Natural killer cell treated with Interleukin-12 subunit alpha and Interleukin-12 subunit beta and Interleukin-15 and Interleukin-18, amount 100 ng/mL, for 72 hours (primary cell): ENCODE measurements around the gene RAD9A. TPM values are rescaled to one million over a fixed set of nuclear protein-coding genes. Genes with fewer than 3 reads are reported as not detected.
A peak's percentile ranks its signal among the peaks of the same experiment; 100 is the strongest.

Experiments
- ATAC-seq, 2 donors: fragments of 150-1000 bp; cut with Tn5 transposase in 1 of 2; sonication (Bioruptor Pico), chemical (Tn5 transposase) in 1 of 2; 2 replicates each; pipeline ENCODE4 v1.10.0; 2021
- DNase-seq: peaks from one replicate; pipeline ENCODE4 v3.0.0; 2022; ENCODE audit warnings: low spot score
- H3K27ac Mint-ChIP-seq, 2 donors: 1 replicate in 1 of 2; 2 replicates in 1 of 2; pipeline ENCODE4 v1.8.0; 2022; ENCODE audit warnings: mixed read lengths in 2 of 2, mild to moderate bottlenecking in 1 of 2, moderate library complexity in 1 of 2
- H3K27me3 Mint-ChIP-seq, 2 donors: 1 replicate in 1 of 2; 2 replicates in 1 of 2; pipeline ENCODE4 v1.8.0; 2022; ENCODE audit warnings: mixed read lengths in 2 of 2
- H3K36me3 Mint-ChIP-seq: one replicate; pipeline ENCODE4 v1.8.0; 2022; ENCODE audit warnings: mixed read lengths
- H3K4me1 Mint-ChIP-seq, 2 donors: 1 replicate in 1 of 2; 2 replicates in 1 of 2; pipeline ENCODE4 v1.8.0; 2022; ENCODE audit warnings: low read depth in 2 of 2, mixed read lengths in 2 of 2, mild to moderate bottlenecking in 1 of 2
- H3K4me3 Mint-ChIP-seq: one replicate; pipeline ENCODE4 v1.8.0; 2022; ENCODE audit warnings: mixed read lengths
- H3K9me3 Mint-ChIP-seq: 2 replicates; pipeline ENCODE4 v1.8.0; 2022; ENCODE audit warnings: mixed read lengths
- total RNA-seq, 2 donors: library from RNA; stranded (reverse); gene quantifications; one replicate each; pipeline ENCODE4 v1.2.3, GENCODE V29; 2022

The RAD9A gene
- 10 to 100 TPM; 25.9 to 47.8 TPM for total RNA-seq

DNA sequence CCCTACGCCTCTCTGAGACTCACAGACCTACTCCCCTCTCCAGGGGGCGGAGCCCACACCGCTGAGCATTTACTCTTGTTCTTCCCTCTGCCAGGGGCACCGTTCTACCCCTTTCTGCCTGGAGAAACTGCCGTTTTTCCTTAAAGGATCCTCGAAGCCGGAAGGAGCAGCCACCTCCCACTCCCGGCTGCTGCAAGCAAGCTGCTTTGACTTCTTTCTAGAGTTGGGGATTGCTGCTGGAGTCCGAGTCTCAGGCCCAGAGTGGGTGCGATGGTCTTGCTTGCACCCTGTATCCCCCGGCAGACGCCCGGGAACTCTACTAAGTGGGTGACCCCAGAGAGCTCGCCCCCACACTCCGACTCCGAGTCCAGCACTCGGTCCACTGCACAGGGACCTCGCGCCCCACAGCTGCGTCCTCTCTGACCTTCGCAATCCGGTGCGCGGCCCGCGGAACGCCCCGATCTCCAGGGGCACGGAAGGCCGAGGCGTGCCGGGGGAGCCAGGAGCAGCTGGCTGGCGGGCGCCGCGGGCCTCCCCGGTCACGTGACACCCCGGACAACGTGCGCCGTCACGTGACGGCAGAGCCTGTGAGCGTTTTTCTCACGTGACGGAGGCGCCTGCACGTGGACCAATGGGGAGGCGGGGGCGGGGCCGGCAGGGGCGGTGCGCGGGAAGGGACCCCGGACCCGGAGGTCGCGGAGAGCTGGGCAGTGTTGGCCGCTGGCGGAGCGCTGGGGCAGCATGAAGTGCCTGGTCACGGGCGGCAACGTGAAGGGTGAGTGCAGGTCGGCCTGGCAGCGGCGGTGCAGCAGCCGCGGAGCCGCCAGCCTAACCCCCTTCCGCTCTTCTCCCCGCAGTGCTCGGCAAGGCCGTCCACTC, at the start of gene RAD9A:
RAD9A (plus strand) TSS at position 683 of the 879 bp plus-strand sequence; CDS start at position 742, 59 bp downstream.
- Mint-ChIP-seq H3K27ac (peak within 1 kb of the TSS; percentile 62 to 72), H3K4me3 (peak within 1 kb of the TSS; percentile 85), H3K9me3 (no peaks in the 10 kb centered on the region), H3K27me3 (no peaks in the 10 kb centered on the region), H3K4me1 (peaks cover 23 to 32% of the 10 kb centered on the region in 2 donors), H3K36me3 (no peaks in the 10 kb centered on the region)
- peak; percentile 95 for DNase-seq
- ATAC-seq = peak; percentile 89 to 91

DNA sequence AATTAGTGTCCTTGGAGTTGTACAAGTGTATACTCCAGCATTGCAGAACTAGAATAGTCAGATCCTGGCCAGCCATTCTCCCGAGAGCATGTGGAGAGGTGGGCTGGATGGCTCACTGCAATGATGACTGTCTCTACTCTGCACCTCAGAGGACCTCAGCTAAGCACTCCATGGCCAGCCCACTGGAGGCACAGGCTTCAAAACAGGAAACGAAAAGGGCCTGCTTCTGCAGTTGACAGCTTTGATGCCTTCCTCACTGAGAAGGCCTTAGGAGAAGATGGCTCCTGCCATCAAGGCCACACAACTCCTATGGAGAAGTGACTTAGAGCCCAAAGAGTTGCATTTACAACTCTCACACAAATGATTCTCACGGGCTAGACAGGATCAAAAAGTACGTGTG, 47.5 kb upstream of the RAD9A start:
- no peaks in the 10 kb centered on the region for H3K27me3 Mint-ChIP-seq
- DNase-seq (no peak), ATAC-seq (no peak)
- H3K4me3 Mint-ChIP-seq = no peak overlapping the region
- H3K27ac Mint-ChIP-seq = no peak overlapping the region
- peaks cover 4 to 14% of the 10 kb centered on the region in 2 donors for H3K4me1 Mint-ChIP-seq
- no peaks in the 10 kb centered on the region for H3K36me3 Mint-ChIP-seq
- no peaks in the 10 kb centered on the region for H3K9me3 Mint-ChIP-seq

DNA sequence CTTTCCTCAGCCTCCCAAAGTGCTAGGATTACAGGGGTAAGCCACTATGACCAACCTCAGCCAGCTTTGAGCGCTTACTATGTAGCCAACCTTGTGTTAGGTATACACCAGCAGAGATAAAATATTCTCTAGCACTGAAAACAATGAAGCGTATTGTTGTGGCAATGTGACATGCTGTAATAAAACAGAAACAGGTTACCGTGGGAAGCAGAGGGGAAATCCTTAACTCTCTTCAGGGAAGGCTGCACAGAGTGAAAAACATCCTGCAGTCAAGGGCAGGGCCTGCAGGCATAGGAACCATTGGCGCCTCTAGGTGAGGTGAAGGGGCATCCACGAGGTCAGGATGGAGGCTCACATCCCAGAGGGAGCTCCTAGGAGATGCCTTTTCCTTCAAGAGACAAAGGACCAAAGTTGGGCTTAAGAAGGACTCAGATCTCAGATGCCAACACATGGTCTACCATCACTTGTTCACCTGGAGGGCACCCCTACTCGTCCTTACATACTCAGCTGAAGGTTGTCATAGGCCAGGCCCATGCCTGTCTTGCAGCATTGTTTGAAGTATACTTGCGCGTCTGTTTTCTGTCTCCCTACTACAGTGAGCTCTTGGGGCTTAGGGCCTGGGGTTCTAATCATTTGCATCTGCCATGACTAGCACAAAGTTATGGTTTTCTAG, 46.4 kb upstream of the RAD9A start:
- H3K27me3 Mint-ChIP-seq = no peaks in the 10 kb centered on the region
- no peak overlapping the region for H3K4me3 Mint-ChIP-seq
- no peaks in the 10 kb centered on the region for H3K9me3 Mint-ChIP-seq
- H3K4me1 Mint-ChIP-seq = peaks cover 9 to 15% of the 10 kb centered on the region in 2 donors
- no peaks in the 10 kb centered on the region for H3K36me3 Mint-ChIP-seq
- no peak overlapping the region for H3K27ac Mint-ChIP-seq
- DNase-seq (no peak), ATAC-seq (no peak)

DNA sequence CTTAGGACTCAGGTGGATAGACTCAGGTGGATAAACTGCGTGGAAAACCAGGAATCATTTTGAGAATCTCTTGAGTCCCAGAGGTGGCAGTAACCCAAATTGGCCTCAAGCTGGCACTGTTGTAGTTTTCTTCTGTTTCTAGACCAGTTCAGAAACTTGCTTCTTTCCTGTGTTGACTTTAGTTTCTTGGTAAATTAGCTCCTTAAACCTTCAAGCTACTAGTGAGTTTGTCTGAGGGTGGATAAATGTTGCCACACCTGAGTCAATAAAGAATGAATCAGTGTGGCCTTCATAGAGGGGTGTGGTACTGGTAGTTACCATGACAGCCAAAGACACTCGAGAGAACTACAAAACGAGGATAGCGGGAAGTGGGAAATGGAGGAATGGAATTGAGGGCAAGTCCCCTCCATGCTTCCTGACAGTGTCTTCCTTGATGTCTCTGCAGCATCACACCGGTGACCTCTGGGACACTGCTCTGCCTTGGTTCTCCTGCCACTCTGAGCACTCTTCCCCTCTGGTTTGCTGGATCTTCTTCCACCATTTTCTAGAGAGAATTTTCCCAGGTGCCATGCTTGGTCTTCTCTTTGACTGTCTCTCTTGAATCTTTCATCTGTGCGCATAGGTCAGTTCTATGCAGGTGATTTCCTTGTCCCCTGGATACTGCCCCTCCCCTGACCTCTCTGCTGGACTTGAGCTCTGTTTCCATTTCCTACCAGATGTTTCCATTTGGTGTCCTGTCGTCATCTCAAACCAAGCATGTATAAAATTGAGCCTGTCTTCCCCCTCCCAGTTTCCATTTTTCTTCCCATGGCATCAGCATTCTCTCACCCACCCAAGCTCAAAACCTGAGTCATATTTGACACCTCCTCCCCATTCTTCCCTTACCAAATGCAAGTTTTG, 45.6 kb upstream of the RAD9A start:
- ATAC-seq (no peak), DNase-seq (no peak)
- Mint-ChIP-seq H3K27me3 (no peaks in the 10 kb centered on the region), H3K9me3 (no peaks in the 10 kb centered on the region), H3K27ac (no peak overlapping the region), H3K36me3 (no peaks in the 10 kb centered on the region), H3K4me3 (no peak overlapping the region), H3K4me1 (peaks cover 12 to 16% of the 10 kb centered on the region in 2 donors)

DNA sequence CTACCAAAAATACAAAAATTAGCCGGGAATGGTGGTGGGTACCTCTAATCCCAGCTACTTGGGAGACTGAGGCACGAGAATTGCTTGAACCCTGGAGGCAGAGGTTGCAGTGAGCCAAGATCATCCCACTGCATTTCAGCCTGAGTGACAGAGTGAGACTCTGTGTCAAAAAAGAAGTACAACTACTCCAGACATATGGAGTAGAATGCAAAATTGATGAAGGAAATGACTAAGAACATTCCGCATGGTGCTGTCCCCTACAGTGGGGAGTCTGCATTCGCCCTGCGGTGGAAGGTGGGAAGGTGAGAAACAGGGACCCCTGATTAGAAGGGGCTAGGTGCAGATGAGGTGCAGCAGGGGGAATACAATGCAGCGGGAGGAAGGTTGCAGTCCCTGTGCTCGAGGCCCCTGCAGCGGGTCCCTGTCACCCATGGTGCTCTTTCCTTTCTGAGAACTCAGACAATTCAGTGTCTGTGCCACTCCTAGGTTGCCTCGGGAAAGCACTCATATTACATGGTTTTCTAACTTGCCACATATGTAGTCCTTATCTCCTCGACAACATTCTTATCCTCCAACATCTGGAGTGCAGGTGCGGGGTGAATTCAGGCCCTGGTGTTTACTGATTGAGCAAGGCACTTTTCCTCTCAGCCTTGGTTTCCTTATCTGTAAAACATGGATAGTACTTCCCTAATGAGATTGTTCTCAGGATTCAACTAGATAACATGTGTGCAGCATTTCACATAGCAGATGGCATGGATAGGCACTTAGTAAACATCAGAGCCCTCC, 43.6 kb upstream of the RAD9A start:
- no peak for ATAC-seq
- DNase-seq = no peak

DNA sequence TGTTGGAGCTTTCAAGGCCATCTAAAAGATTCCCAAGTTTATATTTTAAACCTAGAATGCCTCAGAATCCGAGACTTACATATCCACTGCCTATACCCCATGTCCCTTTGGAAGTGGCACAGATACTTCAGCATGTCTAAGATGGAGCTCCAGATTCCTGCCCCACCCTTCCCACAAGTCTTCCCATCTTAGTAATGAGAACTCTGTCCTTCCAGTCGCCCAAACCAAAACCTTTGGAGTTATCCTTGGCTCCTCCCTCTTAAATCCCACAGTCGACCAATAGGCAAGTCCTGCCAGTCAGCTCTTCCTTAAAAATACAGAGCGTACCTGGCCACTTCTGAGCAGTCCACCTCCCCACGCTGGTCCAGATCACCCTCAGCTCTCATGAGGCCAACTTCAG, 42.8 kb upstream of the RAD9A start:
- no peaks in the 10 kb centered on the region for H3K36me3 Mint-ChIP-seq
- no peak overlapping the region for H3K4me3 Mint-ChIP-seq
- no peak for ATAC-seq
- no peaks in the 10 kb centered on the region for H3K9me3 Mint-ChIP-seq
- DNase-seq = no peak
- peaks cover 23 to 29% of the 10 kb centered on the region in 2 donors for H3K4me1 Mint-ChIP-seq
- no peaks in the 10 kb centered on the region for H3K27me3 Mint-ChIP-seq
- H3K27ac Mint-ChIP-seq = no peak overlapping the region

More for the DNA sequence above, 43.6 kb upstream of the RAD9A start:
- Mint-ChIP-seq H3K4me3 (no peak overlapping the region), H3K27ac (no peak overlapping the region), H3K4me1 (peaks cover 20 to 23% of the 10 kb centered on the region in 2 donors), H3K36me3 (no peaks in the 10 kb centered on the region), H3K9me3 (no peaks in the 10 kb centered on the region), H3K27me3 (no peaks in the 10 kb centered on the region)

DNA sequence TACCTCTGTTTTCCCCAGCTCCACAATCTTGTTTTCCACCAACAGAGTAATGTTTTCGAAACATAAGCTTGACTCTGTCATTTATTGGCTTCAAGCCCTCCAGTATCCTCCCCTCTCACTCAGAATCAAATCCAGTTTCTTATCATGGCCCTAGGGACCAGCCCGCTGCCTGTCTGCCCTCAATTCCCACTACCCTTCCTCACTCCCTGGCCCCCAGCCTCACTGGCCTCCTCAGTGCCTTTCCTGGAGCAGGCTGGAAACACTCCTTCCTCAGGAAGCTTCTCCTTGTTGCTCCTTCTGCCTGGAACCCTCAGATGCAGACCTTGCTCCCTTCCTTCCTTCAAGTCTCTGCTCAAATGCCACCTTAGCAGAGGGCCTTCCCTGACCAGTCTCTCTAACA, 42.3 kb upstream of the RAD9A start:
- peak overlapping the region in 1 of 2 donors; percentile 50 for H3K27ac Mint-ChIP-seq
- no peak for ATAC-seq
- H3K4me1 Mint-ChIP-seq = peaks cover 27 to 33% of the 10 kb centered on the region in 2 donors

DNA sequence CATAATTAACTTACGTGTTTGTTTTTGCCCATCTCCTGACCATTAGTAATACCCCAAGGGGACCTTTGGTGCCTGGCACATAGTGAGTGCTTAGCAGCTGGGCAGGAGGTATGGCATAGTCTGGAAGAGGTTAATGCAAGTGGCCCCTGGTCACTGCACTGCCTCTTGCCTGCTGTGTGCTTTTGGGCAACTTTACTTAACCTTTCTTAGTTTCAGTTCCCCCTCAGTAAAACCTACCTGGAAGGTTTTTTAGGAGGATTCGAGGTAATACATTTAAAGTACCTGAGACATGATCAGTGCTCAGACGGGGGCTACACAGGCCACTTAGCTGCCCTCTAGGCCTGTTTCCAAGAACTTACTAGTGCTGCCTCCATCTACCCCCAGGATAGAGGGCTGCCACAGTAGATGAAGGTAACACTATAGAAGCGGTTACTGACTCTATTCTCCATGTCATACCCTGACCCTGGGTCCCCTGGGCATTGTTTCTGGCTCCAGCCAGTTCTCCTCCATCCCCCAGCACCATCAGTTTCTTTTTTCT, 41.8 kb upstream of the RAD9A start:
- Mint-ChIP-seq H3K9me3 (no peaks in the 10 kb centered on the region), H3K27ac (peak overlapping the region in 1 of 2 donors; percentile 50), H3K4me3 (no peak overlapping the region), H3K4me1 (peaks cover 28 to 37% of the 10 kb centered on the region in 2 donors), H3K27me3 (no peaks in the 10 kb centered on the region), H3K36me3 (no peaks in the 10 kb centered on the region)
- ATAC-seq = no peak
- DNase-seq = no peak

More for the DNA sequence above, 42.3 kb upstream of the RAD9A start:
- Mint-ChIP-seq H3K4me3 (no peak overlapping the region), H3K27me3 (no peaks in the 10 kb centered on the region), H3K9me3 (no peaks in the 10 kb centered on the region), H3K36me3 (no peaks in the 10 kb centered on the region)
- DNase-seq = no peak

DNA sequence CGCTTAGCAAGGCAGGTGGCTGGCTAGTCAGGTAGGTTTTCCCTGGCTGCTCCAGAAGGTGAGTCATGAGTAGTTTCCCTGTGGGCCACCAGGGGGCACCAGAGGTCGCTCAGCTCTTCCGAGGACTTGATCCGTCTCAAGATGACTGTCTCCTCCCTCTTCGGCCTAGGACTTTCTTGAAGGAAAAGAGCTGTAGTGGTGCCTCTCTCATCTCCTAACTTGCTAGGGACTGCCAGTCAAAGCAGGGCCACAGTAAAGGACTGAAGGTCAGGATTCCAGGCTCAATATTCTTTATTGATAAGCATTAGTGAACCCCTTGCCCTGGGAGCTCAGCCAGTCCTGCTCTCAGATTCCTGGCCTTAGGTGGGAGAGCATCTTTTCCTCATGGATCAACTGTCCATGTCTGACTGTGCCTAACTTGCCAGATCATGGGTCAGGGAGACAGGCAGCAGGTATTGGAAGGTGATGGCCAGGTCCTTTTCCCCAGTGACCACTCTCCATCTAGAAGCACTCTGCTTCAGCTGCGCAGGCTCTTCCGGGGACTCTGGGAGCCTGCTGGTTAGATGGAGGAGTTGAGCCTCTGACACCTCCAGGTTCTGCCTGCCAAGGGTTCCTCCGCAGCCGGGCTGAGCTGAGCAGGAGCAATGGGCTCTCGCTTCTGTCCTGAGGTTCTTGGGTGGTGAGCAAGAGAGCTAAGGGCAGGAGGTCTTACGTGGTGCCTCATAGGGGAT, 40.3 kb upstream of the RAD9A start:
- DNase-seq (peak; percentile 72), ATAC-seq (no peak)
- Mint-ChIP-seq H3K9me3 (no peaks in the 10 kb centered on the region), H3K27me3 (no peaks in the 10 kb centered on the region), H3K27ac (peak overlapping the region; percentile 85 to 95), H3K36me3 (no peaks in the 10 kb centered on the region), H3K4me3 (peak overlapping the region; percentile 91), H3K4me1 (peaks cover 26 to 35% of the 10 kb centered on the region in 2 donors)

DNA sequence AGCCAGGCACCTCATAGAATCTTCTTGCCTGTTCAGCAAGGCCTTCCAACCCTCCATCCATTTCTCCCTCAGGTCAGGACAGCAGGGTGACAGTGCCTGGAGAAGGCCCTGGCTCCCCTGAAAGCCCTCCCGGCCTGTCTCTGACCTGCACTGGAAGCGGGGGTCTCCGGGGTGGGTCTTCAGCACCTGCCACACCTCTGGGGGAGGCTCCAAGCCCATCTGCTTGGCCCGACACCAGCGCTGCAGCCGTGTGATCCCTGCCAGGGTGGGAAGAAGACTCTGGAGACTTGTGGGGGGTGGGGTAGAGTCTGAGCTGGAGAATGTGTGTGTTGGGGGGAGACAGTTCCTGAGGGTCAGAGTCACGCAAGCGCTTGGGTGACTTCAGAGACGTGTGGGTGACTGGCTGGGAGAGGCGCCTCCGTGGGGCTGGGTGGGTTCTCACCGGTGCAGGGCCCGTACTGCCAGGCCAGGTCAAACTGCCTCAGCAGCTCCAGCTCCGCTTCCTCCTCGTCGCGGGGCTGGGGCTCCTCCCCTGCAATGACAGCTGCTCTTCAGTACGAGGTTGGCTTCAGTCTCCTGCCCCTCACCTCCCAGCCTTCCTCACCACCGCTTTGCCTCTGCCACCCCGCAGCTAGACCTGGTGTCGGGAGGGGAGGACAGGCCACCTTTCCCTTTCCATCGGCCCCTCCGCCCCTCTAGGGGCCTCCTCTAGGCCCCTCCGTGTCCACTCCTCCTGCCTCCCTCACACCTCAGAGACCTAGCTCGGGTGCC, 39.1 kb upstream of the RAD9A start:
- Mint-ChIP-seq H3K36me3 (no peaks in the 10 kb centered on the region), H3K27ac (peak overlapping the region; percentile 95 to 96), H3K4me3 (peak overlapping the region; percentile 91), H3K9me3 (no peaks in the 10 kb centered on the region), H3K4me1 (peaks cover 29 to 39% of the 10 kb centered on the region in 2 donors), H3K27me3 (peaks cover 0 to 3% of the 10 kb centered on the region in 2 donors)
- ATAC-seq (peak; percentile 54 to 65), DNase-seq (no peak)

DNA sequence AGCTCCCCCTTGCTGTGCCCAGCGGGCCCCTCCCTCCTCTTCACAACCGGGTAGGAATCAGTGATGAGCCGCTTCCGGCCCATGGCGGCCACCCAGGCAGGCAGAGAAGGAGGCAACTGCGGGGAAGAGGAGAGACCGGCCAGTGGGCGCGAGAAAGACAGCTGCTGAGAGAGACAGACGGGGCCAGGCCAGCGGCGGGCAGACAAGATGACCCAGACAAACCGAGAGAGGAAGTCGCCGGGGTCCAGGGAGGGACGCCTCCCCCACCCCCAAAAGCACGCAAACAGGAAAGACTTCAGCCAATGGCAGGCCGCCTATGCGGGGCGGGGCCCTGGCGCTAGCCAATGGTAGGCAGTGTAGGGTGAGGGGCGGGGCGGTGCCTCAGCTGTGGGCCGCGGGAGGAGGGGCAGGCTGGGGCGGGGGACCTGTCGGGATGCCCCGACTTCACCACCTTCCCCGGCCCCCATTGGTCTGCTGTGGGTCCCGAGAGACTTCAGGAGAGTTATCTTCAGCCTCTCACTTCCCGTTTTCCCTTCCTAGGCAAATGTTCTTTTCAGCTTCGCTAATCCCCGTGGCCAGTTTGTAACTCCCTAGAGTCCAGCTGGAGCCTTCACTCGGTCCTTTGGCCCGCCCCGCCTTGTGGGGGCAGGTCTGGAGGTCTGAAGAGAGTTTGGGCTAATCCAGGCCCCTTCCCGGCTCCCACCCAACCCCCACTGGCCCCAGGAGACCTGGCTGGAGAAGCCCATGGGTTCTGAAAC, 38.3 kb upstream of the RAD9A start, which contains the start of gene POLD4:
POLD4 (minus strand) TSS at position 230 of the 758 bp plus-strand sequence; CDS start at position 83, 147 bp downstream.
- DNase-seq (peak; percentile 98), ATAC-seq (peak; percentile 97)
- Mint-ChIP-seq H3K4me3 (peak within 1 kb of the TSS; percentile 91), H3K27me3 (peaks cover 5 to 6% of the 10 kb centered on the region in 2 donors), H3K4me1 (peaks cover 29 to 39% of the 10 kb centered on the region in 2 donors), H3K9me3 (no peaks in the 10 kb centered on the region), H3K27ac (peak within 1 kb of the TSS; percentile 95 to 96), H3K36me3 (no peaks in the 10 kb centered on the region)
